SH-SY5Y (cell line): Measurements from ENCODE around the gene MCCD1.

ENCODE experiments used
- GATA2 ChIP-seq: IDR thresholded peaks from 2 replicates; pipeline ENCODE4 v1.6.1; 2011; ENCODE audit warnings: mild to moderate bottlenecking, low read depth, low read length
- GATA3 ChIP-seq: IDR thresholded peaks from 2 replicates; pipeline ENCODE4 v1.6.1; 2011; ENCODE audit warnings: low read depth, mild to moderate bottlenecking, low read length, moderate library complexity

Gene MCCD1, protein sequence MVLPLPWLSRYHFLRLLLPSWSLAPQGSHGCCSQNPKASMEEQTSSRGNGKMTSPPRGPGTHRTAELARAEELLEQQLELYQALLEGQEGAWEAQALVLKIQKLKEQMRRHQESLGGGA

DNA sequence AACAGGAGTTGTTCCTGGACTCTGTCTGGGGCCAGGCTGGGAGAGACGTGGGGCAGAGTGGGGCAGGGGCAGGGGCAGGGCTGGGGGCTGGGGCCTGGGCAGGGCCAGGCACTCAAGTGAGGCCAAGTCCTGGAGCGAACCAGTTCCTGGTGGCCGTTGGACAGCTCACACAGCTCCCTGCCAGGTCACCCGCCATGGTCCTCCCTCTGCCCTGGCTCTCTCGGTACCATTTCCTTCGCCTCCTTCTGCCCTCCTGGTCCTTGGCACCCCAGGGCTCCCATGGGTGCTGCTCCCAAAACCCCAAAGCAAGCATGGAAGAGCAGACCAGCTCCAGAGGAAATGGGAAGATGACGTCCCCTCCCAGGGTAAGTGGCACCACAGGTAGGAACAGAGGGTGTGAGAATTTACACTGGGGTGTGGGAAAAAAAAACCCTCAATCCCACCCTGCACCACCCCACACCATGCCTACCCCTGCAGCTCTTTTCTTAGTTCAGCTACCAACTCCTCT is at the start of gene MCCD1:
TSS of gene MCCD1 (plus strand) at position 142 of the 508 bp plus-strand sequence. CDS start at position 195, 53 bp downstream.
- TF ChIP-seq GATA3 (no peak), GATA2 (no peak)

DNA sequence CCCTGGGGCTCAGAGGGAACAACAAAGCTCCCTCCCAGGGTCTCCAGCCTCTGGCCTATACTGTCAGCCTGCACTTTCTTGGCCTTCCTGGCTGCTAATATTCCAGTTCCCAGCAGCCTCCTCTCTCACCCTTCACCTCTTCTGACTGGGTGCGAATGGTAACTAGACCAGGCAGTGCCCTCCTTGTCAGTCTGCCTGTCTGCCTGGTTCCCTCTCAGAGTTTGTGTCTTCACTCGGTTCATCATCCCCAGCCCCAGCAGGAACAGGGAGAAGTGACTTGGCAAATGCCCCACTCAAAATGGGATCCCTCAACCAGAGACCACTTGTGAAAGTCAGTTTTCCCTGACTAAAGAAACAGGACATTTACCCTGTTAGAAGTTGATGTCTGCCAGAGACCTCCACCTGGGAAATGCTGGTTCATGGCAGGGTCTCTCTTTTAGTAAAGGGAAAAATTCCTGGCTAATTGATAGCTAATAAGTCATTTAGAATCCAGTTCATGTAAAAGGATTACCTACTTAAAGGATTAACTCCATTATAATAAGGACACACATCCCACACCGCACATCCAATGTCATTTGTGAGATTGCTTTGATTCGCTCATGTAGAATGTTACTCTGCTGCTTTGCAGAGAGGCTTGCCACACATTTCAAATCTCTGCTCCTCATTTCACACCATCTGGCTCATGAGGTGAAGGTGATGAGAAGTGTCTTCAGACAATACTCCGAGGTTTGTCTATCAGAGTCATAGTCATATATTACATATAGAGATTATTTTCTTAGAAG is 49.4 kb upstream of the MCCD1 start:
- TF ChIP-seq GATA3 = no peak
- no peak for TF ChIP-seq GATA2

DNA sequence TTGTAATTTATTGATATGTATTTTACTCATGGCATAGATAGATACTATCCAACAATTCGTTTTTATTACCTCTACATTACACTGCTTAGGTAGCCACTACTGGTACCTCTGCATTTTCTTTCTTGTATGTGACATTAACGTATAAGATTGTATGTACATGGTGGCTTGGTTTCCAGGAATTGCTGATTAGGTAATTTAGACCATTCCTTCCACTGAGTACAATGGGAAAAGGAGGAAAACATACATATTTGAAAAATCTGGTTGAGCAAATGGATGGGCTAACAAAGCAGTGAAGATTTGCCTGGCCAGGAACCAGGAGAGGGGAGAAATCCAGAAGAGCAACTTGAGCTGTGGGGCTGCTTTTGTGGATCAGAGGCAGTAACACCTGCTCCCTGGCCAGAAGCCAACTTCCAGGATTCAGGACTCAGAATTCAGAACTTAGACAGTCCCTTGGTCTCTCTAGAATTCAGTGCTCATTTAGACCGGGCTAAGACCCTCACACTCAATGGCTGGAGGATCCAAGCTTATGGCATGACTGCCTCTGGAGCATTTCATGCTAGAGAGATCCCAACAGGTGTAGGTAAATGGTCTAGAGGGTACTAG is 48.7 kb upstream of the MCCD1 start:
- TF ChIP-seq GATA3 (no peak), GATA2 (no peak)

DNA sequence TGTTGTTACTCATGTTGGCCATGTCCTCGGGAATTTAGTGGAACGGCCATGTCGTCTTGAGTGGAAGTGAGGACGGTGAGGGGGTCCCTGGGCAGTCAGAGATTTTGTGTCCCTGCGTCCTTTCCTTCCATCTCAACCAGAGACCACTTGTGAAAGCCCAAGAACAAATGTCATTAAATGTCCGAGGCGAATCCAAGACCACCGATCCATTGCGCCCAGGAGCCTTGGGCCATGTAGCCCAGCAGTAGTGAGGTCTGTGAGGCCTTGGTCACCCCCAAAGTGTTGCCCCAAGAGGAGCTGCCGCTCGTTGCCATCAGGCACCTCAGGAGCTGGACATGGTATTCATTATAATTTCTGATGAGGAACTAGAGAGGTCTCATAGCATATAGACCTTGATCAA is 48.2 kb upstream of the MCCD1 start:
- no peak for TF ChIP-seq GATA2
- no peak for TF ChIP-seq GATA3

DNA sequence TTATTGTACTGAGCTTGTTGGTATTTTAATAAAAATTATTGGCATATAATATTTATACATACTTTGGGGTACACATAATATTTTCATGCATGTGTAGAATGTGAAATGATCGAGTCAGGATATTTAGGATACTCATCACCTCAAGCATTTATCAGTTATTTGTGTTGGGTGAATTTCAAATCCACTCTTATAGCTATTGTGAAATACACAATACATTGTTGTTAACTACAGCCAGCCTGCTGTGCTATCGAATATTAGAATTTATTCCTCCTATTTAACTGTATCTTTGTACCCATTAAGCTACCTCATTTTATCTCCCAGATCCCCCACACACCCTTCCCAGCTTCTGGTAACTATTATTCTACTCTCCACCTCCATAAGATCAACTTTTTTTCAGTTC is 45.4 kb upstream of the MCCD1 start:
- TF ChIP-seq GATA2 (no peak), GATA3 (no peak)

DNA sequence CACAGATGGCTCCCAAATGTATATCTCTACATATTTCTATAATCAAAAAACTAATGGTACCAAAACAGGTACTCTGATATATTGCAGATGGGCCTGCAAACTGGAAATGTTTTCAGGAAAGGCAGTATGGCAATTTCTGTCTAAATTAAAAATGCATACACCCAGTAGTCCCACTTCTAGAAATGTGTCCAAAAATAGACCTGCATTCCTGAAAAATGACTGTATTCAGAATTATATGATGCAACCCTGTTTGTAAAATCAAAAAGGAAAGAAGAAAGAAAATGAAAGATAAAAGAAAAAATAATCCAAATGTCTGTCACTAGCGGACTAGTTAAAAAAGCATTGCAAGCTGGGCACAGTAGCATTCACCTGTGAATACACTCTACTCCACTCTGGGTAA is 43.7 kb upstream of the MCCD1 start:
- TF ChIP-seq GATA3 (no peak), GATA2 (no peak)

DNA sequence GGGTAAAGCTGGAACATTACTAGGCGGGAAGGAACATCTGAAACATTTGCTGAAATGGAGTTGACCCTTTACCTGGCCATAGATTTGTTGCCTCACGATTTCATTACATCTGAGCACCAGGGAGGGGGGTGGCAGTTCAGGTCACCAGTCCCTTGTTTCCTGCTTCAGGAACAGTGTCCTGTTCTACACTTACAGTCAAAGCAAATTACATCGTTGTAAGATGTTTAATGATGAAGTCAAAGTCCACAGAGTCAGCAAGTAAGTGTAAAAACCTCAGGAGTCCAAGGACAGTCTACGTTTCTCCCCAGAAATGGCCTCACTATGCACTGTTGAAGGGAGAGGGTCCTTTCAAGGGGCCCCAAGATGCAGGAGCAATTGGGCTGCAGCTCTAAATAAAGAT is 39.7 kb upstream of the MCCD1 start:
- TF ChIP-seq GATA2 (no peak), GATA3 (no peak)

DNA sequence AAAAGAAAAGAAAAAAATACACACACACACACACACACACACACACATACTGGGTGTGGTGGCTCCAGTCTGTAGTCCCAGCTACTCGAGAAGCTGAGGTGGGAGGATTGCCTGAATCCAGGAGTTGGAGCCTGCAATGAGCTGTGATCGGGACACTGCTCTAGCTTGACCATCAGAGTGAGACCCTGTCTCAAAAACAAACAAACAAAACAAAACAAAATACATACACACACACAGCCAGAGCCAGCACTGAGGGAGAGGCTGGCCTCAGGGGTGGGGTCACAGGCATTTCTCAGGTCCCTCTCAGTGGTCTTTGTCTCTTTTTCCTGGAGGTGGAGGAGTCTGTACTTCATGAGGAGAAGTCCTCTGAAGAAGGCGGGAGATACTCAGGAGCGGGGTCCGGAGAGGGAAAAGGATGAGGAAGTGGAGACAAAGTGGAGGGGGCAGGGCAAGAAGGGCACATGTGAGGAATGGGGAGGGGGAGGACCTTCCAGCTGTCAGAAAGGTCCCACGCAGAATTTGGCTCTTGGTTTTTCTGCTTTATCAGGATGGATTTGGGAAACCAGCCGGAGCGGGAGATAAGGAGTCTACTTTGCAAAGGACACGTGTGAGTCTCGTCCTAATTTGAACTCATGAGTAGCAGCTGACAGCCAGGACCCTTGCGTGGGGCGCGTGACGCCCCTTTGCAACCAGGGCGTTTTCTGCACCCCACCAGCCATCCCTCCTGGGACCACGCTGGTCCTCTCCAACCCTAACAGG is 38.5 kb upstream of the MCCD1 start:
- TF ChIP-seq GATA3 = no peak
- no peak for TF ChIP-seq GATA2

DNA sequence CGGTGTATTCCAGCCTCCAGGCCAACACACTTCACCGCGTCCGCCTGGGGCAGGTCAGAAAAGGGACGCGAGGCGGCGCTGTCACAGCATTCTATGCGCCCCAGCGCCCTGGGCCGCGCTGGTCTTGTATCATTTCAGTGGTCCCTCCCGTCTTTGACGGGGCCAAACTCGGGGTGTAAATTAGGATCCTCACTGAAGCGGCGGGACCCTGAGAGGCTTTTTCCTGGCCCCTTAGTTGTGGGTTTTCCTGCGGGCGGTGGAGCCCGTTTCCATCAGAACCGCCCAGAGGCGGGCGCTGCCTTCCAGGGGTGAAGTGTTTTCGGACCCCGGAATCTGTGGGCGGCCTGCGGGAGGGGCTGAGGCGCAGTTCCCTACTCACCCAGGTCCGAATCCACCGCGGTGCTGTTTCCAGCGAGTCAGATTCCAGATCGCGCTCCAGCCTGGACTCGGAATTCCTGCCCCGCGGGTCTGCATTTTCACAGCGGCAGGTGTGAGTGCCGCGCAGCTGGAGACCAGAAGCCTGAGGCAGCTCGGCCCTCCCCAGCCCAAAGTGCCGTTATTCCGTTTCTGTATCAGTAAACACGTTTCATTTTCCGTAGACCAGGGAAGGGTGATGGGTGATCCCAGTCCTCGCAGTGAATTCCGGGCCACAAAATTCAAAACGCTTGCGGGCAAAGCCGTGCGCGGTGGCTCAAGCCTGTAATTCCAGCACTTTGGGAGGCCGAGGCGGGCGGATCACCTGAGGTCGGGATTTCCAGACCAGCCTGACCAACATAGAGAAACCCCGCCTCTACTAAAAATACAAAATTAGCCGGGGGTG is 34.7 kb upstream of the MCCD1 start:
- TF ChIP-seq GATA2 = no peak
- no peak for TF ChIP-seq GATA3

DNA sequence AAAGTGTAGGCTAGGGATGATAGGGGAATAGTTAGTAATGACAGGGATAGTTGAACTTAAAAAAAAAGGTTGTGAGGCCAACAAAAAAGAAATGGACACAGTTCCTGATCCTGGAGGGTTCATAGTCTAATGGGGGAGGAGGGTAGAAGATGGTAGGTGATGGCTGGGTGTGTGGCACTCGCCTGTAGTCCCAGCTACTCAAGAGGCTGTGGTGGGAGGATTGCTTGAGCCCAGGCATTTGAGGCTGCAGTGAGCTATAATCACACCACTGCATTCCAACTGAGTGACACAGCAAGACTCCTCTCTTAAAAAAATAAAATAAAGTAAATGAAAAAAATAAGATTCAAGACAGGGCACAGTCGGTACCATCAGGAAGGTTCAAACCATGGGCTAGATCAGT is 33.2 kb upstream of the MCCD1 start:
- TF ChIP-seq GATA2 (no peak), GATA3 (no peak)

DNA sequence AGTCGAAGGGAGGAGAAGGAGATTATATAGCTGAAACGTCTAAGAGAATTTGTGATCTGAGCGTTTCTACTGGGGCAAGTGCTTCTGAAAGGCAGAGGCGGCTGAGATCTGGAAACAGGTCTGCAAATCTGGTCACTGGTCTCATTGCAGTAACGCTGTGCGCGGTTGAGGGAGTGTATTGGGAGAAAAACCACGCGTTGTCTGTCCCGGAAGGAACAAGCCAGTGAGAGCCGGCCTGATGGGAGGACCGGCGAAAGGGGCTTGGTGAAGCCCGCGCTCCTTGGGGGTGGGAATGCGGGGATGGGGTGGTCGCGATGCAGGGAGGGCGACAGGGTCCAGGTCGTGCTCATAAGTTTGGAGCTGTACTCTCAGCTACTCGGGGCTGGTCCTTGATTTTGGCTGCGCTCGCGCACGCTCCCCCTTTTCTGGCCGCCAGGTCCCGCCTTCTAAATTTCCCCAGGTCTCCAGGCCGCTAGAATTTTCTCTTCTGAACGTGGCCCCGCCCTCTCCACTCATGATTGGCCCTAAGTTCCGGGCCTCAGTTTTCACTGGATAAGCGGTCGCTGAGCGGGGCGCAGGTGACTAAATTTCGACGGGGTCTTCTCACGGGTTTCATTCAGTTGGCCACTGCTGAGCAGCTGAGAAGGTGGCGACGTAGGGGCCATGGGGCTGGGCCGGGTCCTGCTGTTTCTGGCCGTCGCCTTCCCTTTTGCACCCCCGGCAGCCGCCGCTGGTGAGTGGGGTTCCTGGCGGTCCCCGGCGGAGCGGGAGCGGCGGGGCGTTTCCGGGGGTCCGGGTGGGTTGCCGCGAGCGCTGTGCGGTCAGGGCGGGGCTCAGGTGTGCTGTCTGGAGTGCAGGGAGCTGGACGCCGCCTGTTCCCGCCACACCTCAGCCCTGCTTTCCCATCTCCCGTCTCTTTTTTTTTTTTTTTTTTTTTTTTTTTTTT is 31.0 kb upstream of the MCCD1 start, which contains the start of gene MICB:
TSS of gene MICB (plus strand) at position 615 of the 946 bp plus-strand sequence. CDS start at position 664, 49 bp downstream.
- no peak for TF ChIP-seq GATA2
- TF ChIP-seq GATA3 = no peak

DNA sequence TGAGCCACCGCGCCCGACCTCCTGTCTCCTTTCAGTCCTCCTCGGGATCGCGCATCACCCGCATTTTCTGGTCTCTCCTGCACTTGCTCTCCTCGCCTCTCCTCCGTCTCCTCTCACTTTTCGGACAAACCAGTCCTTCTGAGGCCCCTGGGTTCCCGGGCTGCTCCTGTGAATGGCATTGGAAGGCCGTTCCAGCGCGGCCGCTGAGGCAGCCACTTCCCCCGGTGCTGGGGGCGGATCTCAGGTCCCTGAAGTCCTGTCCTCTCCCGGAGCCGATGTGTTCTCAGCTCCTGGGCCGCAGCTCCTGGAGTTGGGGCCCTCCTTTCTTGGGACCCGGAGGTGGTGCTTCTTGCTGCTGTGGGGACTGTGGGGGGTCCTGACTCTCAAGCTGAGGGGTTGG is 30.0 kb upstream of the MCCD1 start:
- TF ChIP-seq GATA2 = no peak
- no peak for TF ChIP-seq GATA3

DNA sequence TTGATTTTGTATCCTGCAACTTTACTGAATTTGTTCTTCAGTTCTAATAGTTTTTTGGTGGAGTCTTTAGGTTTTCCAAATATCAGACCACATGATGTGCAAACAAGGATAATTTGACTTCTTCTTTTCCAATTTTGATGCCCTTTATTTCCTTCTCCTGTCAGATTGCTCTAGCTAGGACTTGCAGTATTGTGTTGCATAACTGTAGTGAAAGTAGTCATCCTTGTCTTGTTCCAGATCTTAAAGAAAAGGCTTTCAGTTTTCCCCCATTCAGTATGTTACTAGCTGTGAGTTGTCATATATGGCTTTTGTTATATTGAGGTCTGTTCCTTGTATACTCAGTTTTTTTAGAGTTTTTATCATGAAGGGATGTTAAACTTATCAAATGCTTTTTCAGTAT is 26.2 kb upstream of the MCCD1 start:
- TF ChIP-seq GATA2 (no peak), GATA3 (no peak)
